ENCODE measurements around the gene HDAC10. TPM values are rescaled to one million over a fixed set of nuclear protein-coding genes. Genes with fewer than 3 reads are reported as not detected.

HDAC10 gene
- total and polyA plus RNA-seq, 10 donors, result 25.0 to 108 (median 69.9) TPM

GRCh38 chr22:50294319-50294656, 43.2 kb upstream of the HDAC10 start:
- intact Hi-C loops (cut with DNase I; ENCODE audit: low total_unique reads), result no loop called here
- peak overlapping the region in 4 of 8 donors; percentile 17 to 57 (median 24) for H3K4me3 ChIP-seq
- 12 to 39% (median 31%) methylated on average over 5 of the region's 5 CpGs for WGBS, 5 donors
- H3K27me3 ChIP-seq (replicated peaks in 1 of 7), result peaks cover 0 to 76% (median 7%) of the 10 kb centered on the region in 7 donors
- no peak for DNase-seq
- TF ChIP-seq, protein P1, sequence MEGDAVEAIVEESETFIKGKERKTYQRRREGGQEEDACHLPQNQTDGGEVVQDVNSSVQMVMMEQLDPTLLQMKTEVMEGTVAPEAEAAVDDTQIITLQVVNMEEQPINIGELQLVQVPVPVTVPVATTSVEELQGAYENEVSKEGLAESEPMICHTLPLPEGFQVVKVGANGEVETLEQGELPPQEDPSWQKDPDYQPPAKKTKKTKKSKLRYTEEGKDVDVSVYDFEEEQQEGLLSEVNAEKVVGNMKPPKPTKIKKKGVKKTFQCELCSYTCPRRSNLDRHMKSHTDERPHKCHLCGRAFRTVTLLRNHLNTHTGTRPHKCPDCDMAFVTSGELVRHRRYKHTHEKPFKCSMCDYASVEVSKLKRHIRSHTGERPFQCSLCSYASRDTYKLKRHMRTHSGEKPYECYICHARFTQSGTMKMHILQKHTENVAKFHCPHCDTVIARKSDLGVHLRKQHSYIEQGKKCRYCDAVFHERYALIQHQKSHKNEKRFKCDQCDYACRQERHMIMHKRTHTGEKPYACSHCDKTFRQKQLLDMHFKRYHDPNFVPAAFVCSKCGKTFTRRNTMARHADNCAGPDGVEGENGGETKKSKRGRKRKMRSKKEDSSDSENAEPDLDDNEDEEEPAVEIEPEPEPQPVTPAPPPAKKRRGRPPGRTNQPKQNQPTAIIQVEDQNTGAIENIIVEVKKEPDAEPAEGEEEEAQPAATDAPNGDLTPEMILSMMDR (IDR thresholded peaks at IDR 0.05 in 8 of 11, conservative IDR thresholded peaks at IDR 0.05 in 3 of 11), result no peak
- no peak for TF ChIP-seq POLR2A (IDR thresholded peaks at IDR 0.05)
- no peak for TF ChIP-seq POLR2AphosphoS5 (IDR thresholded peaks at IDR 0.05)
- H3K9me3 ChIP-seq, result no peaks in the 10 kb centered on the region
- peaks cover 62 to 100% (median 96%) of the 10 kb centered on the region in 6 donors for H3K4me1 ChIP-seq
- peak overlapping the region; percentile 15 to 96 (median 76) for H3K27ac ChIP-seq
- peaks cover 0 to 29% (median 11%) of the 10 kb centered on the region in 6 donors for H3K36me3 ChIP-seq

- Histone ChIP-seq H3K27me3 (replicated peaks in 1 of 7) (peaks cover 0 to 76% (median 7%) of the 10 kb centered on the region in 7 donors), H3K4me3 (peak overlapping the region in 7 of 8 donors; percentile 17 to 57 (median 23)), H3K27ac (peak overlapping the region; percentile 42 to 96 (median 76)), H3K36me3 (peaks cover 0 to 35% (median 17%) of the 10 kb centered on the region in 6 donors), H3K4me1 (peaks cover 56 to 100% (median 93%) of the 10 kb centered on the region in 6 donors), H3K9me3 (no peaks in the 10 kb centered on the region)
- intact Hi-C loops (cut with DNase I; ENCODE audit: low total_unique reads), result no loop called here
- peak; percentile 88 for DNase-seq
- 5 to 15% (median 9%) methylated on average over 18 to 42 of the region's 42 CpGs for WGBS, 5 donors
- no peak for TF ChIP-seq POLR2A (IDR thresholded peaks at IDR 0.05)
- TF ChIP-seq POLR2AphosphoS5 (IDR thresholded peaks at IDR 0.05), result peak; percentile 69 to 85 (median 85)
- TF ChIP-seq, protein P1 (IDR thresholded peaks at IDR 0.05 in 8 of 11, conservative IDR thresholded peaks at IDR 0.05 in 3 of 11), result peak in 2 of 11 experiments; percentile 22
These were observed 42.6 kb upstream of the HDAC10 start for GRCh38 chr22:50293441-50294318.

GRCh38 chr22:50292643-50293440, 41.8 kb upstream of the HDAC10 start:
- TF ChIP-seq POLR2AphosphoS5 (IDR thresholded peaks at IDR 0.05) (peak in 2 of 3 donors; percentile 40 to 55), POLR2A (IDR thresholded peaks at IDR 0.05) (no peak)
- 6 to 15% (median 10%) methylated on average over 17 to 29 of the region's 29 CpGs for WGBS, 5 donors
- Histone ChIP-seq H3K4me3 (peak overlapping the region in 7 of 8 donors; percentile 17 to 57 (median 23)), H3K27me3 (replicated peaks in 1 of 7) (peaks cover 0 to 76% (median 7%) of the 10 kb centered on the region in 7 donors), H3K4me1 (peaks cover 48 to 100% (median 87%) of the 10 kb centered on the region in 6 donors), H3K9me3 (no peaks in the 10 kb centered on the region), H3K27ac (peak overlapping the region; percentile 30 to 96 (median 76)), H3K36me3 (peaks cover 0 to 43% (median 26%) of the 10 kb centered on the region in 6 donors)
- intact Hi-C loops (cut with DNase I; ENCODE audit: low total_unique reads), result no loop called here
- DNase-seq, result no peak

- 67 to 86% (median 76%) methylated on average over 10 to 37 of the region's 37 CpGs for WGBS, 5 donors
- peak in 2 of 3 donors; percentile 61 to 72 for TF ChIP-seq POLR2AphosphoS5 (IDR thresholded peaks at IDR 0.05)
- TF ChIP-seq POLR2A (IDR thresholded peaks at IDR 0.05), result no peak
- Histone ChIP-seq H3K4me1 (peaks cover 36 to 89% (median 63%) of the 10 kb centered on the region in 6 donors), H3K4me3 (no peak overlapping the region), H3K9me3 (no peaks in the 10 kb centered on the region), H3K27me3 (replicated peaks in 1 of 7) (peaks cover 0 to 71% (median 7%) of the 10 kb centered on the region in 7 donors), H3K36me3 (peaks cover 0 to 68% (median 46%) of the 10 kb centered on the region in 6 donors), H3K27ac (peak overlapping the region in 2 of 8 donors; percentile 29 to 94)
- no peak for DNase-seq
- intact Hi-C loops (cut with DNase I; ENCODE audit: low total_unique reads), result no loop called here
These were observed 39.0 kb upstream of the HDAC10 start for GRCh38 chr22:50289942-50290630.
